ENCODE measurements around the gene MAPKAP1. TPM values are rescaled to one million over a fixed set of nuclear protein-coding genes. Genes with fewer than 3 reads are reported as not detected.
A peak's percentile ranks its signal among the peaks of the same experiment; 100 is the strongest.

The MAPKAP1 gene
- total RNA-seq, 1 experiment from 2014 or later, result 114 TPM

GRCh38 chr9:125415583-125416460, 291.2 kb downstream of the MAPKAP1 start:
- no peaks in the 10 kb centered on the region for H3K36me3 ChIP-seq (replicated peaks; ENCODE audit: control insufficient read depth, insufficient read depth, low read length)
- DNase-seq, result no peak
- no peaks in the 10 kb centered on the region for H3K27me3 ChIP-seq (ENCODE audit: control insufficient read depth, insufficient read depth, low read length)
- H3K4me3 ChIP-seq (ENCODE audit: insufficient read depth, low read depth, low read length), result no peak overlapping the region

- Histone ChIP-seq H3K27me3 (ENCODE audit: control insufficient read depth, insufficient read depth, low read length) (peaks cover 1% of the 10 kb centered on the region; the same call in 1 of the 2 replicates), H3K4me3 (ENCODE audit: insufficient read depth, low read depth, low read length) (no peak overlapping the region), H3K36me3 (replicated peaks; ENCODE audit: control insufficient read depth, insufficient read depth, low read length) (no peaks in the 10 kb centered on the region)
- DNase-seq, result no peak
Measured at GRCh38 chr9:125413579-125413978, 293.4 kb downstream of the MAPKAP1 start.

GRCh38 chr9:125412166-125412565, 294.8 kb downstream of the MAPKAP1 start:
- peaks cover 9% of the 10 kb centered on the region for H3K27me3 ChIP-seq (ENCODE audit: control insufficient read depth, insufficient read depth, low read length)
- DNase-seq, result no peak
- H3K4me3 ChIP-seq (ENCODE audit: insufficient read depth, low read depth, low read length), result no peak overlapping the region
- H3K36me3 ChIP-seq (replicated peaks; ENCODE audit: control insufficient read depth, insufficient read depth, low read length), result no peaks in the 10 kb centered on the region

- no peaks in the 10 kb centered on the region for H3K36me3 ChIP-seq (replicated peaks; ENCODE audit: control insufficient read depth, insufficient read depth, low read length)
- no peak overlapping the region for H3K4me3 ChIP-seq (ENCODE audit: insufficient read depth, low read depth, low read length)
- no peak for DNase-seq
- H3K27me3 ChIP-seq (ENCODE audit: control insufficient read depth, insufficient read depth, low read length), result peaks cover 9% of the 10 kb centered on the region
Measured at GRCh38 chr9:125411171-125411756, 295.7 kb downstream of the MAPKAP1 start.

GRCh38 chr9:125410522-125410894, 296.5 kb downstream of the MAPKAP1 start:
- Histone ChIP-seq H3K27me3 (ENCODE audit: control insufficient read depth, insufficient read depth, low read length) (peaks cover 9% of the 10 kb centered on the region), H3K4me3 (ENCODE audit: insufficient read depth, low read depth, low read length) (no peak overlapping the region), H3K36me3 (replicated peaks; ENCODE audit: control insufficient read depth, insufficient read depth, low read length) (no peaks in the 10 kb centered on the region)
- DNase-seq, result no peak

GRCh38 chr9:125409637-125410521, 297.1 kb downstream of the MAPKAP1 start:
- no peak overlapping the region for H3K4me3 ChIP-seq (ENCODE audit: insufficient read depth, low read depth, low read length)

GRCh38 chr9:125409217-125409636, 297.8 kb downstream of the MAPKAP1 start:
- H3K4me3 ChIP-seq (ENCODE audit: insufficient read depth, low read depth, low read length), result no peak overlapping the region
- peaks cover 9% of the 10 kb centered on the region for H3K27me3 ChIP-seq (ENCODE audit: control insufficient read depth, insufficient read depth, low read length)
- H3K36me3 ChIP-seq (replicated peaks; ENCODE audit: control insufficient read depth, insufficient read depth, low read length), result no peaks in the 10 kb centered on the region
- peak; percentile 85 for DNase-seq

More at GRCh38 chr9:125409637-125410521, 297.1 kb downstream of the MAPKAP1 start:
- DNase-seq, result peak; percentile 87
- Histone ChIP-seq H3K27me3 (ENCODE audit: control insufficient read depth, insufficient read depth, low read length) (peaks cover 9% of the 10 kb centered on the region), H3K36me3 (replicated peaks; ENCODE audit: control insufficient read depth, insufficient read depth, low read length) (no peaks in the 10 kb centered on the region)

GRCh38 chr9:125407974-125408900, 298.8 kb downstream of the MAPKAP1 start:
- Histone ChIP-seq H3K27me3 (ENCODE audit: control insufficient read depth, insufficient read depth, low read length) (peaks cover 9% of the 10 kb centered on the region), H3K36me3 (replicated peaks; ENCODE audit: control insufficient read depth, insufficient read depth, low read length) (no peaks in the 10 kb centered on the region), H3K4me3 (ENCODE audit: insufficient read depth, low read depth, low read length) (peak overlapping the region; percentile 65)
- peak; percentile 98 for DNase-seq

- H3K36me3 ChIP-seq (replicated peaks; ENCODE audit: control insufficient read depth, insufficient read depth, low read length), result no peaks in the 10 kb centered on the region
- DNase-seq, result no peak
- peaks cover 9% of the 10 kb centered on the region for H3K27me3 ChIP-seq (ENCODE audit: control insufficient read depth, insufficient read depth, low read length)
- peak overlapping the region; percentile 65 for H3K4me3 ChIP-seq (ENCODE audit: insufficient read depth, low read depth, low read length)
Measured at GRCh38 chr9:125407432-125407973, 299.5 kb downstream of the MAPKAP1 start.

GRCh38 chr9:125406810-125407087, 300.3 kb downstream of the MAPKAP1 start:
- no peak overlapping the region for H3K4me3 ChIP-seq (ENCODE audit: insufficient read depth, low read depth, low read length)
- no peak for DNase-seq
- H3K27me3 ChIP-seq (ENCODE audit: control insufficient read depth, insufficient read depth, low read length), result peaks cover 9% of the 10 kb centered on the region
- H3K36me3 ChIP-seq (replicated peaks; ENCODE audit: control insufficient read depth, insufficient read depth, low read length), result no peaks in the 10 kb centered on the region

- no peak for DNase-seq
- Histone ChIP-seq H3K27me3 (ENCODE audit: control insufficient read depth, insufficient read depth, low read length) (peaks cover 9% of the 10 kb centered on the region), H3K4me3 (ENCODE audit: insufficient read depth, low read depth, low read length) (no peak overlapping the region), H3K36me3 (replicated peaks; ENCODE audit: control insufficient read depth, insufficient read depth, low read length) (no peaks in the 10 kb centered on the region)
Measured at GRCh38 chr9:125405938-125406809, 300.8 kb downstream of the MAPKAP1 start.

GRCh38 chr9:125404733-125405132, 302.3 kb downstream of the MAPKAP1 start:
- H3K4me3 ChIP-seq (ENCODE audit: insufficient read depth, low read depth, low read length), result no peak overlapping the region
- H3K36me3 ChIP-seq (replicated peaks; ENCODE audit: control insufficient read depth, insufficient read depth, low read length), result no peaks in the 10 kb centered on the region
- DNase-seq, result peak; percentile 45
- peaks cover 9% of the 10 kb centered on the region for H3K27me3 ChIP-seq (ENCODE audit: control insufficient read depth, insufficient read depth, low read length)

Measured in H7 (cell line).